Fibroblast of the conjunctiva (primary cell): ENCODE results near the gene SSH2.
"Not testable (repeated sequence)": the region's sequence is repeated elsewhere in the genome, so short reads cannot be mapped to it uniquely, and the experiment has no call there.

Experiments used
- DNase-seq: peaks from one replicate; pipeline ENCODE4 v3.0.0-alpha.2; 2010; ENCODE audit warnings: low read depth

The SSH2 gene

GRCh38 chr17:29732613-29733012 is 197.4 kb downstream of the SSH2 start:
- no peak for DNase-seq

- no peak for DNase-seq
Observed at GRCh38 chr17:29732209-29732608, 197.8 kb downstream of the SSH2 start.

GRCh38 chr17:29731589-29731929 is 198.5 kb downstream of the SSH2 start:
- no peak for DNase-seq

DNA sequence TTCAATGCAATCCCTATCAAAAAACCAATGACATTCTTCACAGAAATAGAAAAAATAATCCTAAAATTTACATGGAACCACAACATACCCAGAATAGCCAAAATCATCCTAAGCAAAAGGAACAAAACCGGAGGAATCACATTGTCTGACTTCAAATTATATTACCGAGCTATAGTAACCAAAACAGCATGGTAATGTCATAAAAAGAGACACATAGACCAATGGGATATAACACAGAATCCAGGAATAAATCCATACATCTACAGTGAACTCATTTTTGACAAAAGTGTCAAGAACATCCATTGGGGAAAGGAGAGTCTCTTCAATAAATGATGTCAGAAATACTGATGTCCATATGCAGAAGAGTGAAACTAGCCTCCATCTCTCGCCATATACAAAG is 201.5 kb downstream of the SSH2 start:
- DNase-seq = no peak

GRCh38 chr17:29726715-29727252 is 203.2 kb downstream of the SSH2 start:
- DNase-seq = no peak

DNA sequence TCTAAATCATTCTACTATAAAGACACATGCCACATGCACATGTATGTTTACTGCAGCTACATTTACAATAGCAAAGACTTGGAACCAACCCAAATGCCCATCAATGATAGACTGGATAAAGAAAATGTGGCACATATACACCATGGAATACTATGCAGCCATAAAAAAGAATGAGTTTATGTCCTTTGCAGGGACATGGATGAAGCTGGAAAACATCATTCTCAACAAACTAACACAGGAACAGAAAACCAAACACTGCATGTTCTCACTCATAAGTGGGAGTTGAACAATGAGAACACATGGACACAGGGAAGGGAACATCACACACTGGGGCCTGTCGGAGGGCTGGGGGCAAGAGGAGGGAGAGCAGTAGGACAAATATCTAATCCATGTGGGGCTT is 204.6 kb downstream of the SSH2 start:
- not testable (repeated sequence) for DNase-seq

DNA sequence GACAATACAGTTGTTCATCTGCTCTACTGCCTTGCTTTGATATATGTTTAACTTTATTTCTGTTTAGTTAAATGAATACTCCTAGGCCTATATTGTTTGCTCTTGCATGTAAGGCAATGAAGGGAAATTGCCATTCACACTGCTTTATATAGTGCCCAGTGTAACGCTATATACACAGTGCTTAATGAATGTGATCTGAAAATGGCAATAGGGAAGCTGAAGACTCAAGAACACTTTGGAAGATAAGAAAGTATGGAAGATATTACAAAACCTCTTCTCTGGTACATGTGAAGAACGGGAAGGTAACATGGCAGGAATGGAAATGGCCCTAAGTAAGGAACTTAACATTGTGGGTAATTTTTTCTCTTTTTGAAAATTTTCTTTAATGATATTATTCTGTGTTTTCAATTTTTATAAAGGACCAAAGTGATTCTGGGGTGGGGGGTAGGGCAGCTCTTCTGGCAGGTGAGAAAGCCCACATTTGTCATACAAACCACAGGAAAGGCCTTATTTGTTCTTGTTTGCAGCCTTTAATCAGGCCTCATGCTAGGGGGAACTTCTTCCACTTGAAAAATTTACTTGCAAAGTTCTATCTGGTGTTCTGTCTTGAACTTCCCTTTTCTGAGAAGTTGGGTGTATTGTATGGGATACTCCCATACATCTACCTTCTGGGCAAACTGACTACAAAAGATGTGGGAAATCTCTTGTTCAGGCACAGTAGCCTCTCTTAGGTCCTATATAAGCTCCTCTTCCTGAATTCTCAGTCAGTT is 206.6 kb downstream of the SSH2 start:
- no peak for DNase-seq

GRCh38 chr17:29722411-29723198 is 207.4 kb downstream of the SSH2 start:
- DNase-seq = peak; percentile 76

GRCh38 chr17:29720551-29720950 is 209.5 kb downstream of the SSH2 start:
- no peak for DNase-seq

DNA sequence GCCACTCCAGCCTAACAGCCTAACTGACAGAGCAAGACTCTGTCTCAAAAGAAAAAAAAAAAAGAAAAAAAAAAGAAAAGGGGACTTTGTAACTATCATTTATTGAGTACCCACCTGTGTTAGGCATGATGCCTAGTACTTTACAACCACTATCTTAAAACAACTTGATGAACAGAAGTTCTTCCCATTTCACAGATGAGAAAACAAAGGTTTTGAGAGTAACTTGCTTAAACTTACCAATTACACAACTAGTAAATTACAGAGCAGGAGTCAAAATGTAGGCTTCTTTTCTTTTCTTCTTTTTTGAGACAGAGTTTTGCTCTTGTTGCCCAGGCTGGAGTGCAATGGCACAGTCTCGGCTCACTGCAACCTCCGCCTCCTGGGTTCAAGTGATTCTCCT is 210.6 kb downstream of the SSH2 start:
- DNase-seq = no peak

DNA sequence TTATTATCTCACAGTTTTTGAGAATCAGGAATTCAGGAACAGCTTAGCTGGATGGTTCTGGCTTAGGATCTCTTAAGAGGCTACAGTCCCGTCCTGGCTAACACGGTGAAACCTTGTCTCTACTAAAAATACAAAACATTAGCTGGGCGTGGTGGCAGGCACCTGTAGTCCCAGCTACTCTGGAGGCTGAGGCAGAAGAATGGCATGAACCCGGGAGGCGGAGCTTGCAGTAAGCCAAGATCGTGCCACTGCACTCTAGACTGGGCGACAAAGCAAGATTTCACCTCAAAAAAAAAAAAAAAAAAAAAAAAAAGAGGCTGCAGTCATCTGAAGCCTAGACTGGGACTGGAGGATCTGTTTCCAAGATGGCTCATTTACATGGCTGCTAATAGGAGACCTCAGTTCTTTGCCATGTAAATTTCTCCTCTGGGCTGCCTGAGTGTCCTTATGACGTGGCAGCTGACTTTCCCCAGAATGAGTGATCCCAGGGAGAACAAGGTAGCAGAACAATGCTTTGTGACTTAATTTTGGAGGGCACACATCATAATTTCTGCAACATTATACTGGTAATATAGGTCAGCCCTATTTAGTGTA is 211.5 kb downstream of the SSH2 start:
- no peak for DNase-seq

DNA sequence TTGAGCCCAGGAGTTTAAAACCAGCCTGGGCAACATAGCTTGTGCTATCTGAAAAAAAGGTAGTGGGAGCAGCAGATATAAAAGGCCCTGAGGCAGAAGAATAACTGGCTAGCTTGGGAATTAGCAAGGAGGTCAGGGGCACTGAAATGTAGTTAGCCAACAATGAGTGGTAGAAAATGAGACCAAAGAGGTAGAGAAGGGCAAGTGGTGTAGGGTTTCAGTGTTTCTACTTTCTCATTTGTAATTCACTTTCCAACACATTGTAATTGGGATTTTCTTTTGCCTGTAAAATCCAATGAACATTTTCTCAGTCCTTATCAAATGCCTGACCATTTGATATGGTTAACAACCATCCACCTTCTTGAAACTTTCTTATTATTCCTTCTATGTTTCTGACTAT is 212.2 kb downstream of the SSH2 start:
- DNase-seq = no peak

DNA sequence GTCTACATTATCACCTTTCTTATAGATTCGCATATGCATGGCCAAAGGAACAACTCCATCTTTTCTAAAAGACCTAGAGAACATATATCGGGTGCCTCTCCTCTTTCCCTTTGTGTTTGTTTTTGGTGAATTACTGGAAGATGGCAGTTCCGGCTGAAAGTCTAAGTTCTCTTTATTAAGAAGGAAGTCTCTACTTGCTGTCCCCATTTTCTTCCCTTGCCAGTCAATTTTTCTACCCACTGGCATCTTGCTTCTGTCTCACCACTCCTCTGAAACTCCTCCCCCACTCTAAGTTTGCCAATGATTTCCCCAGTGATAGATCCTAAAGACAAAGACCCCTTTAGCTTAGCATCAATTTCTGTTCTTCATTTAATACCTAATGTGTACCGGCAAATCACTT is 213.5 kb downstream of the SSH2 start:
- no peak for DNase-seq

DNA sequence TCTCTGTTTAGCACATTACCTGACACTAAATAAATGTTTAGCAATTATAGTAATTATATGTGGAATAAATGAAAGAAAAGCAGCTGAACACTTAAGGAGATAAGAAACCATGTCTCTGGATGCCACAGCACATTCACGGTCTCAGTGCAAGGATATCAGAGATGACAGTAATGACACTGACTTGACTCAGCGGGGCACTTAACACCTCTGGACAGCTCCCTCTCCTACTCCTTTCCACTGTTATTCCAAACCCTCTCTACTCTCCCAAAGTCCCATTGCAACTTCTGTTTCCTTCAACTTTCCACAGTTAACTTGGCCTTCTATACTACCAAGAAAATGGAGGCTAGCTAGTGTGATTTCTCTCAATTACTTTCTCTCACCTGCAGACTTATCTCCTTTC is 214.3 kb downstream of the SSH2 start:
- no peak for DNase-seq

- DNase-seq = no peak
Observed at GRCh38 chr17:29714146-29714545, 215.9 kb downstream of the SSH2 start.

DNA sequence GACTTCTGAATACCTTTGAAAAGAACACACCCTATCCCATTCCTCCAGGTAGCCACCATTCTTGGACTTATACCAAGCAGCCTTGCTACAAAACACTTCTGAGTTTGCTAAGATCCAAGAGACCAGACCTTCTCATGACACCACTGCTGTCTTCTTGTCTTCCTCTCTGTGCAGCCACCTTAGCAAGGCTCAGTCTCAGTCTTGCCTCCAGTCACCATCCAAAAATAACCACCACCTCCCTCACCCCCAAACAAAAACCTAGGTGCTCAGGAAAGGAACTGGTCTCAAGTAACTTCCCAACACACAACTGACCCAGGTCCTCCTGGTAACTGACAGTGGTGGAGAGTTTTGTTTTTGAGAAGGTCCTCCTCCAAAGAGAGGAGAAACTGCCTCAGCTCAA is 216.4 kb downstream of the SSH2 start:
- DNase-seq = no peak

- DNase-seq = no peak
Observed at GRCh38 chr17:29711588-29712385, 218.2 kb downstream of the SSH2 start.

- DNase-seq = no peak
Observed at GRCh38 chr17:29710891-29711418, 219.1 kb downstream of the SSH2 start.

DNA sequence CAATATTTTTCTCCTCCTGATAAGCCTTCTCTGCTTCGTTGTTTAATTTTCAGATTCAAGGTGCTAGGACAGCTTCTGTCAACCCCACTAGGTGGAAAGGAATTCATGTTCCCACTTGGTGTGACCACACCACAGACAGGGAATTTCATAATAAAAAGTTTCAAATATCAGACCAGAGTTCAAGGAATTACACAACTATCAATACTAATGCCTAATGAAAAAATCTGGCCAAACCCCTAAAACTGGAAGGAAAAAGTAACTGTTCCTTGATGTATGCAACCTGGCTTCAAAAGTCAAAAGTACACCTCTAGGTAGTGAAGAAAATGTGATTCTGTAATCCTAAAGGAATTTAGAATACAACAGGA is 219.5 kb downstream of the SSH2 start:
- DNase-seq = no peak

GRCh38 chr17:29709866-29710519 is 220.0 kb downstream of the SSH2 start:
- DNase-seq = no peak

DNA sequence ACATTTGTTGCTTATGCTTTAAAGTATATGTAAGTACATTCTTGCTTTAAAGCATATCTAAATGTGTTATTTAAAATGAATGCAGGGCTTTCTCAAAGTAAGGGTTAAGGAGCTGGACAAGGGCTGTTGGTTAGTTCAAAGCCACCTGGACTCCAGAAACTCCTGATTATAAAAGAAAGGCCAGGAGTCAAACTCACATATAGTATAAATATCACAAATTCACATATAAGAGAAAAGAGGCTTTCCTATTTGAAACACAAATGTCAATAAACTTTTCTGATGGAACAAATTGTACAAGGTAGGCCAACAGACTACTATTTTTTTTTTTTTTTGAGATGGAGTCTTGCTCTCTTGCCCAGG is 222.8 kb downstream of the SSH2 start:
- DNase-seq = no peak

DNA sequence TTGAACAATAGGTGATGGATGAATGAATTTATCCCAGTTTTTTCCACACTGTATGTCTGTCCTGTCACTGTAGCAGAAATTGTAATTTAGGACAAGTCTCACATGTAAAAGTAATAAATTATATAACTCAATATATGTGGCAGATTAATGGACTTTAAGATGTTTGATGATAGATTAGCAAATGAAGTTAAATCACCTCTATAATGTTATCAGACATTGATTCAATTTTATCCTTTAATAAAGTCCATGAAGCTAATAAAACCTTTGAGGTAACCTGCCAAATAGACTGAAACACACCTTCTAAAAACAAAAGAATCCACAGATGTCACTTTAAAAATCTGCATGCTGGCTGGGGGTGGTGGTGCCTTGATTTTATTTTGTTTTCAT is 224.0 kb downstream of the SSH2 start:
- no peak for DNase-seq
